Naive thymus-derived CD8-positive, alpha-beta T cell (primary cell): Measurements from ENCODE around the gene PIP5K1B. TPM values are rescaled to one million over a fixed set of nuclear protein-coding genes. Genes with fewer than 3 reads are reported as not detected.
"Not testable (repeated sequence)": the region's sequence is repeated elsewhere in the genome, so short reads cannot be mapped to it uniquely, and the experiment has no call there.

Experiments used
- ATAC-seq, 2 donors: fragments of 150-1000 bp; cut with Tn5 transposase in 1 of 2; sonication (Bioruptor Pico), chemical (Tn5 transposase) in 1 of 2; 1 replicate in 1 of 2; 2 replicates in 1 of 2; pipeline ENCODE4 v1.10.0; 2021; ENCODE audit warnings: mild to moderate bottlenecking in 2 of 2, moderate library complexity in 2 of 2
- POLR2A ChIA-PET: fragments of 350-600 bp; sonication (Branson Sonifier 250); formaldehyde crosslinking; loops from one replicate; lab custom pipeline; 2021; ENCODE audit warnings: antibody characterized with exemption; lab: Charles Lee
- DNase-seq, 10 donors: peaks; one replicate each; pipeline versions ENCODE4 v3.0.0 to v3.0.0-alpha.2; 2020 to 2022
- H3K27ac Mint-ChIP-seq, 10 donors: one replicate each; pipeline ENCODE4 v1.8.0; 2020 to 2022; ENCODE audit warnings: mild to moderate bottlenecking in 10 of 10, mixed read lengths in 10 of 10, moderate library complexity in 4 of 10, inconsistent platforms in 1 of 10
- H3K27me3 Mint-ChIP-seq, 5 donors: one replicate each; pipeline ENCODE4 v1.8.0; 2021 to 2022; ENCODE audit warnings: mixed read lengths in 5 of 5
- H3K36me3 Mint-ChIP-seq, 3 donors: one replicate each; pipeline ENCODE4 v1.8.0; 2020 to 2022; ENCODE audit warnings: mixed read lengths in 3 of 3, mild to moderate bottlenecking in 2 of 3, inconsistent platforms in 1 of 3
- H3K4me1 Mint-ChIP-seq, 4 donors: one replicate each; pipeline ENCODE4 v1.8.0; 2021 to 2022; ENCODE audit warnings: mixed read lengths in 4 of 4
- H3K4me3 Mint-ChIP-seq, 10 donors: one replicate each; pipeline ENCODE4 v1.8.0; 2020 to 2022; ENCODE audit warnings: mild to moderate bottlenecking in 10 of 10, mixed read lengths in 10 of 10, moderate library complexity in 6 of 10, inconsistent platforms in 1 of 10
- H3K9me3 Mint-ChIP-seq, 9 donors: one replicate each; pipeline ENCODE4 v1.8.0; 2020 to 2022; ENCODE audit warnings: mixed read lengths in 9 of 9, mild to moderate bottlenecking in 3 of 9, inconsistent platforms in 1 of 9, moderate library complexity in 1 of 9
- polyA plus RNA-seq, 3 donors: library from polyadenylated mRNA; unstranded; fragments of 300-500 nt; fragmentation: Illumina TruSeq; gene quantifications; one replicate each; pipeline ENCODE4 v1.2.3, GENCODE V29; 2021
- total RNA-seq, 8 experiments: library from RNA in 2 of 8; stranded (reverse) in 2 of 8; gene quantifications; one replicate each; pipeline ENCODE4 v1.2.3 and lab custom pipeline; 2021 to 2026

The PIP5K1B gene
- total and polyA plus RNA-seq, 5 experiments from 2014 or later = 0.18 to 1.2 (median 0.47) TPM; not detected in 2

DNA sequence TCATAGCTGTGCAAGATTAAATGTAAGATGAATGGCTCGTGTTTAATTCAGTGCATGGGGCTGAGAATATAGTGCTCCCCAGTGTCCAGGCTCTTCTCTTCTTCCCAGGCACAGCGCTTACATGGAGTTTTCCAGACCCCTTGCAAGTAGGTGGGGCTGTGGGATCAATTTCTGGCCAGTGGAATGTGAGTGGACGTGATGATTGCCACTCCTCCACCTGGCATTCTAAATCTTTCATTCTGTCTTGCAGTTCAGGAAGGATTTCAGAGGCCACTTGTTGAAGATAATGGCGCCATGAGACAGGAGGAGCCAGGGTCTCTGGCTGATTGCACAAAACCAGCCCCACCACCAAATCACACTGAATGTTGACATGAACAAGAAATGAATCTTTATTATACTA, 7.2 kb upstream of the PIP5K1B start:
- no peak for DNase-seq
- Mint-ChIP-seq H3K27me3 (peaks cover 17 to 80% (median 40%) of the 10 kb centered on the region in 5 donors), H3K9me3 (peaks cover 0 to 15% (median 3%) of the 10 kb centered on the region in 9 donors), H3K4me3 (no peak overlapping the region), H3K27ac (no peak overlapping the region), H3K4me1 (peaks cover 0 to 2% (median 0%) of the 10 kb centered on the region in 4 donors), H3K36me3 (peaks cover 0 to 10% (median 2%) of the 10 kb centered on the region in 3 donors)
- no peak for ATAC-seq
- POLR2A ChIA-PET = no interaction called here

- peaks cover 0 to 15% (median 3%) of the 10 kb centered on the region in 9 donors for H3K9me3 Mint-ChIP-seq
- DNase-seq = no peak
- peaks cover 0 to 6% (median 0%) of the 10 kb centered on the region in 4 donors for H3K4me1 Mint-ChIP-seq
- no peak overlapping the region for H3K4me3 Mint-ChIP-seq
- H3K36me3 Mint-ChIP-seq = peaks cover 0 to 10% (median 2%) of the 10 kb centered on the region in 3 donors
- H3K27me3 Mint-ChIP-seq = peaks cover 20 to 91% (median 50%) of the 10 kb centered on the region in 5 donors
- ATAC-seq = no peak
- peak overlapping the region in 1 of 10 donors; percentile 6 for H3K27ac Mint-ChIP-seq
- POLR2A ChIA-PET = no interaction called here
Observed at GRCh38 chr9:68698943-68699509, 6.0 kb upstream of the PIP5K1B start.

DNA sequence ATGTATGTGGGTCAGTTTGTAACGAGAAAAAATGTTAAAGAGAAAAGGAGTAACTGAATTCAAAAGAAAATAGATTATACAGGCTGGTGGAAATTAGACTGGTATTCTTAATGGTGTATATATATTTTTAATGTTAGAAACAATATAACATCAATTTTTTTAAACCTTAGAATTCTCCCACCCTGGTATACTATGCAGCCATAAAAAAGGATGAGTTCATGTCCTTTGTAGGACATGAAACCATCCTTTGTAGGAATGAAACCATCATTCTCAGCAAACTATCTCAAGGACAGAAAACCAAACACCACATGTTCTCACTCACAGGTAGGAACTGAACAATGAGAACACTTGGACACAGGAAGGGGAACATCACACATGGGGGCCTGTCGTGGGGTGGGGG, 5.4 kb upstream of the PIP5K1B start:
- peaks cover 21 to 91% (median 52%) of the 10 kb centered on the region in 5 donors for H3K27me3 Mint-ChIP-seq
- DNase-seq, H3K36me3 Mint-ChIP-seq, H3K4me3 Mint-ChIP-seq, H3K27ac Mint-ChIP-seq, POLR2A ChIA-PET, ATAC-seq: not testable (repeated sequence)
- H3K4me1 Mint-ChIP-seq = peaks cover 4 to 12% (median 5%) of the 10 kb centered on the region in 4 donors
- peaks cover 0 to 15% (median 3%) of the 10 kb centered on the region in 9 donors for H3K9me3 Mint-ChIP-seq

- ATAC-seq (no peak), DNase-seq (no peak)
- H3K27me3 Mint-ChIP-seq = peaks cover 30 to 94% (median 63%) of the 10 kb centered on the region in 5 donors
- H3K27ac Mint-ChIP-seq = no peak overlapping the region
- H3K9me3 Mint-ChIP-seq = no peaks in the 10 kb centered on the region
- H3K4me3 Mint-ChIP-seq = no peak overlapping the region
- POLR2A ChIA-PET = no interaction called here
- H3K36me3 Mint-ChIP-seq = no peaks in the 10 kb centered on the region
- H3K4me1 Mint-ChIP-seq = peaks cover 10 to 33% (median 21%) of the 10 kb centered on the region in 4 donors
Observed at GRCh38 chr9:68702493-68702892, 2.5 kb upstream of the PIP5K1B start.

- H3K36me3 Mint-ChIP-seq = no peaks in the 10 kb centered on the region
- no peak overlapping the region for H3K27ac Mint-ChIP-seq
- peak overlapping the region in 5 of 10 donors; percentile 41 to 71 (median 58) for H3K4me3 Mint-ChIP-seq
- peaks cover 10 to 45% (median 21%) of the 10 kb centered on the region in 4 donors for H3K4me1 Mint-ChIP-seq
- H3K9me3 Mint-ChIP-seq = no peaks in the 10 kb centered on the region
- DNase-seq (no peak), ATAC-seq (no peak)
- peaks cover 34 to 93% (median 64%) of the 10 kb centered on the region in 5 donors for H3K27me3 Mint-ChIP-seq
- POLR2A ChIA-PET = no interaction called here
Observed at GRCh38 chr9:68703672-68704071, 1.4 kb upstream of the PIP5K1B start.

DNA sequence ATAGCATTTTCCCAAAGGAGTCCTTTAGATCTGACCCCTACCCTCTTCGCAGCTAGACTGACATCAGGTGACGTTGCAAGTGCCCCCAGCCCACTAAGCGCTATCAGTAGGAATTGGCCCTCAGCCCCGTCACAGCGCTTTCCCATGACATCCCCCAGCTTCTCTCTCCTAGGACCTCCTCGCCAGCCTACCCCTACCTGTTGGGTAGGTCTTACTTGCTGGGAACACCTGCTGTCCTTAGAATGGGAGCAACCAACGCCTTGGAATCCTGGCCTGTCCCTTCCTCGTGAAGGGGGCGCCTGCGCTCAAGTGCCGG, 584 bp upstream of the PIP5K1B start:
- peaks cover 10 to 49% (median 21%) of the 10 kb centered on the region in 4 donors for H3K4me1 Mint-ChIP-seq
- ATAC-seq (no peak), DNase-seq (no peak)
- POLR2A ChIA-PET = no interaction called here
- H3K4me3 Mint-ChIP-seq = peak overlapping the region in 6 of 10 donors; percentile 31 to 71 (median 50)
- no peaks in the 10 kb centered on the region for H3K36me3 Mint-ChIP-seq
- peak overlapping the region in 1 of 10 donors; percentile 13 for H3K27ac Mint-ChIP-seq
- no peaks in the 10 kb centered on the region for H3K9me3 Mint-ChIP-seq
- peaks cover 36 to 92% (median 63%) of the 10 kb centered on the region in 5 donors for H3K27me3 Mint-ChIP-seq

DNA sequence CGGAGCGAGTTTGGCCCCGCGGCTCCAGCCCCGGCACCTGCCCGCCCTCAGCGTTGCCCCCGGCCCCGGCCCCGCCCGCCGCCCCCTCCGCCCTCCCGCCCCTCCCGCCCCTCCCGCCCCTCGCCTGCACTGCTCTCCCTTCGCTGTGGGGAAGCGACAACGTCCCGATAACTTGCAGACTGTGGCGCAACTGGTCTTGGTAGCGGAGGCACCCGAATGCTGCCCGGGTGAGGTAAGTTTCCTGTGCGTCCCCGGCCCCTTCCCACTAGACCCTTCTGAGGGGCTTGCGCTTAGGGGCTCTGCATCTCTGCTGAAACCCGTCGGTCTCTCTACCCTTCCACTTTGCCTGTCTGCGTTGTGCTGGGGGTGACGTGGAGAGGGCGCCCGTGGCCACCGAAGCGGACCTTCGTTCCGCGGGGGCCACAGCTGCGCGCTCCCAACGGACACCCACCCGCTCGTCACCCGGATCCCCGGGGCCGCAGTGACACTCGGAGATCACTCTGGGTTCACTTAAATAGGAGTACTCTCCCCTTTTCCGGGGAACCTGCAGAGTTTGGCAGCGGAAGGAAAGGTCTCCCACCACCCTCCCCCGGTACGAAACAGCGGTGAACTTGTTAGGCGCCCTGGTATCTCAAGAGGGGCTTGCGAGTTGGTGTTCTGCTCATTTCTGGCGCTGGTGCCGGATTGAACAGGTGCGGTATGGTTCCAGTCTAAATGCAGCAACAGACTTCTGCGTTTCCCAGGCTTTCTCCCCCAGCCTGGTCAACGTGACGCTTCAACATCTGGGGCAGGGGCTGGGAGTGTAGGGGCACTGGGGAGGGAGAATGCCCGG, 707 bp downstream of the PIP5K1B start:
- ATAC-seq (peak in 1 of 2 donors; percentile 27), DNase-seq (peak in 1 of 10 donors; percentile 1)
- H3K27ac Mint-ChIP-seq = peak overlapping the region in 1 of 10 donors; percentile 1
- peaks cover 10 to 56% (median 21%) of the 10 kb centered on the region in 4 donors for H3K4me1 Mint-ChIP-seq
- H3K27me3 Mint-ChIP-seq = peaks cover 36 to 92% (median 60%) of the 10 kb centered on the region in 5 donors
- POLR2A ChIA-PET = no interaction called here
- peak overlapping the region; percentile 54 to 89 (median 78) for H3K4me3 Mint-ChIP-seq
- H3K9me3 Mint-ChIP-seq = no peaks in the 10 kb centered on the region
- H3K36me3 Mint-ChIP-seq = no peaks in the 10 kb centered on the region

DNA sequence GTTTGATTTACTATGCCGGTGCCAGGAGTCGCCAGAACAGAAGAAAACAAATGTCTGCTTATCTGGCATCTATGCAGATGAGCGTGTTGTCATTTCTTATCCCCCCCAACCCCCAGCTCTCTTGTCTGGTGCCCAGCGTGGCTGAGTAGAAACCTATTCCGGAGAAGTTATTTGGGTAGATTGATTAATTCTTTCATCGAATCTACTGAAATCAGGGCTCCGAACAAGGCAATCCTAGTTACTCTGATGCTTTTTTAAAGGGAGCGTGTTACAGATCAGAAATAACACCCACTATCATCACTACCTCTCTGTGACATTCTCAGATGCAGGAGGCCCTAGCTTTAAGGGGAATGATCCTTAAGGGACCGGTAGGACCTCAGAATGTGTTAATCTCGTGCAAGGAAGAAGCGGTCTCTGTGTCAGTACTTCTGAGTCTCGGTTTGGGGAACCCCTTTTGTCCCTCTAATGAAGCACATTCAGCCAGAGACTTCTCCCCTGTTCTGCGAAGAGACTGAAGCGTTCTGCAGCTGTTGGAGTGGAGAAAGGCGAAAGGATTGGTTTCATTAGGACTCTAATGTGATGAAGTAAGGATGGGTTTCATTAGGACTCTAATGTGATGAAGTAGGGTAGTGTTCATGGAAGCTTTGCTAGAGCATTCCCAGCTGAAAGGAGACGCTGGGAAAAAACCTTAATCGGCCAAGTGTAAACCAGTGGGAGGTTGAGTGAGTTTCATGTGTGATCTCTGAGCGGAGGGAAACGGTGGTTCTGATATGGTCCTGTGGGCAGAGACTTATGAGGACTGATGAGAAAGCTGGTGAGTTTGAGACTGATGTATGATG, 1.5 kb downstream of the PIP5K1B start:
- H3K9me3 Mint-ChIP-seq = no peaks in the 10 kb centered on the region
- DNase-seq = no peak

DNA sequence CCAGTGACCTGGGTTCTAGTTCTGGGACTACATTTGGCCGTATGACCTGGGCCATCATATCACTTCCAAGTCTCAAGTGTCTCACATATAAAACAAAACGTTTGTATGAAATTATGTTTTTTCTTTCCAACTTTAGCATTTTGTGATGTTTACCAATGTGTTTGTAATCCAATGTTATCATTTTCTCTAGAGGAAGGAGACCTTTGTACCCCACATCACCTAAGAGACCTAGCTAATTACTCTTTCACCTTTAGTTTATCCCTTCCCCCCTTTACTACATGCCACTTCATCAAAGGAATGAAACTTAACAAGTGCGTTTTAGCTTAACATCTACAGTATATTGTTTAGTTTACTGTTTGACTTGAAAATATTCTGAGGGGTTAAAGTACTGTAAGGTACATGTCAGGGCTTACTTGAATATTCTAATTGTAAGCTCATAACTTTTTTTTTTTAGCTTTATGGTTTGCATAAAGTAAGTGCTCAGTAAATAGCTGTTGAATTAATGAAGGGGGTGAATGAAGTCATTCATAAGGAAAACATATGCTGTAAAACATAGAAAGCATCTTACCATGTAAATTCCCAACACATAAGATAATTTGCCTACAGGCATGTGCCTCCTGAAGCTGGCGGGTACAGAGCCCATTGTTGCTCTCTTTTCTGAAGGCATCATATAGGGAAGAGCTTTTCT, 2.9 kb downstream of the PIP5K1B start:
- H3K4me1 Mint-ChIP-seq = peaks cover 10 to 56% (median 21%) of the 10 kb centered on the region in 4 donors
- no peak overlapping the region for H3K27ac Mint-ChIP-seq
- peaks cover 43 to 88% (median 51%) of the 10 kb centered on the region in 5 donors for H3K27me3 Mint-ChIP-seq
- DNase-seq (no peak), ATAC-seq (no peak)
- no peaks in the 10 kb centered on the region for H3K9me3 Mint-ChIP-seq
- H3K4me3 Mint-ChIP-seq = no peak overlapping the region
- H3K36me3 Mint-ChIP-seq = no peaks in the 10 kb centered on the region
- POLR2A ChIA-PET = no interaction called here

More for the DNA sequence above, 1.5 kb downstream of the PIP5K1B start:
- Mint-ChIP-seq H3K36me3 (no peaks in the 10 kb centered on the region), H3K27me3 (peaks cover 34 to 89% (median 55%) of the 10 kb centered on the region in 5 donors), H3K27ac (peak overlapping the region in 2 of 10 donors; percentile 1 to 68), H3K4me3 (peak overlapping the region in 9 of 10 donors; percentile 43 to 89 (median 78)), H3K4me1 (peaks cover 10 to 56% (median 21%) of the 10 kb centered on the region in 4 donors)
- ATAC-seq = no peak
- POLR2A ChIA-PET = no interaction called here

GRCh38 chr9:68708513-68708912, 3.5 kb downstream of the PIP5K1B start:
- H3K27ac Mint-ChIP-seq = no peak overlapping the region
- H3K36me3 Mint-ChIP-seq = no peaks in the 10 kb centered on the region
- H3K27me3 Mint-ChIP-seq = peaks cover 42 to 88% (median 51%) of the 10 kb centered on the region in 5 donors
- peaks cover 10 to 56% (median 21%) of the 10 kb centered on the region in 4 donors for H3K4me1 Mint-ChIP-seq
- no peak for ATAC-seq
- DNase-seq = no peak
- H3K4me3 Mint-ChIP-seq = no peak overlapping the region
- POLR2A ChIA-PET = no interaction called here
- H3K9me3 Mint-ChIP-seq = no peaks in the 10 kb centered on the region

GRCh38 chr9:68709291-68710110, 4.5 kb downstream of the PIP5K1B start:
- H3K36me3 Mint-ChIP-seq = no peaks in the 10 kb centered on the region
- H3K9me3 Mint-ChIP-seq = no peaks in the 10 kb centered on the region
- H3K4me3 Mint-ChIP-seq = no peak overlapping the region
- H3K27me3 Mint-ChIP-seq = peaks cover 41 to 88% (median 45%) of the 10 kb centered on the region in 5 donors
- no peak for ATAC-seq
- no peak for DNase-seq
- POLR2A ChIA-PET = no interaction called here
- peaks cover 8 to 48% (median 17%) of the 10 kb centered on the region in 4 donors for H3K4me1 Mint-ChIP-seq
- no peak overlapping the region for H3K27ac Mint-ChIP-seq
